ENCODE data around the gene CCDC9.
"Not testable (repeated sequence)": the region's sequence is repeated elsewhere in the genome, so short reads cannot be mapped to it uniquely, and the experiment has no call there.

CCDC9 gene

GRCh38 chr19:47232422-47233211 is 23.7 kb upstream of the CCDC9 start:
- no peak for DNase-seq (ENCODE audit: low read depth)

GRCh38 chr19:47236072-47236675 is 20.2 kb upstream of the CCDC9 start:
- DNase-seq (ENCODE audit: low read depth), result no peak

GRCh38 chr19:47239152-47239551 is 17.2 kb upstream of the CCDC9 start:
- no peak for DNase-seq (ENCODE audit: low read depth)

GRCh38 chr19:47239610-47240296 is 16.6 kb upstream of the CCDC9 start:
- DNase-seq (ENCODE audit: low read depth), result no peak

- no peak for DNase-seq (ENCODE audit: low read depth)
Observed at GRCh38 chr19:47240556-47240955, 15.8 kb upstream of the CCDC9 start.

GRCh38 chr19:47240996-47241918 is 15.1 kb upstream of the CCDC9 start:
- DNase-seq (ENCODE audit: low read depth), result peak; percentile 82

- no peak for DNase-seq (ENCODE audit: low read depth)
Observed at GRCh38 chr19:47241919-47242577, 14.3 kb upstream of the CCDC9 start.

GRCh38 chr19:47243364-47243775 is 13.0 kb upstream of the CCDC9 start:
- DNase-seq (ENCODE audit: low read depth), result no peak

- DNase-seq (ENCODE audit: low read depth), result peak; percentile 88
Observed at GRCh38 chr19:47243776-47244547, 12.4 kb upstream of the CCDC9 start.

GRCh38 chr19:47247308-47247990 is 8.9 kb upstream of the CCDC9 start:
- DNase-seq (ENCODE audit: low read depth), result peak; percentile 75

GRCh38 chr19:47253016-47253415 is 3.3 kb upstream of the CCDC9 start:
- DNase-seq (ENCODE audit: low read depth), result not testable (repeated sequence)

- DNase-seq (ENCODE audit: low read depth), result no peak
Observed at GRCh38 chr19:47253467-47253881, 2.9 kb upstream of the CCDC9 start.

GRCh38 chr19:47253970-47254369 is 2.4 kb upstream of the CCDC9 start:
- no peak for DNase-seq (ENCODE audit: low read depth)

- DNase-seq (ENCODE audit: low read depth), result peak; percentile 98
Observed at GRCh38 chr19:47256693-47257410, 527 bp downstream of the CCDC9 start.

- DNase-seq (ENCODE audit: low read depth), result no peak
Observed at GRCh38 chr19:47257411-47258169, 1.3 kb downstream of the CCDC9 start.

- no peak for DNase-seq (ENCODE audit: low read depth)
Observed at GRCh38 chr19:47258434-47258833, 2.1 kb downstream of the CCDC9 start.

- DNase-seq (ENCODE audit: low read depth), result no peak
Observed at GRCh38 chr19:47258895-47259555, 2.7 kb downstream of the CCDC9 start.

GRCh38 chr19:47260476-47260875 is 4.2 kb downstream of the CCDC9 start:
- no peak for DNase-seq (ENCODE audit: low read depth)
